Left hindlimb (tissue), 1 donor: Measurements from ENCODE around the gene GLRX.
"Not testable (repeated sequence)": the region's sequence is repeated elsewhere in the genome, so short reads cannot be mapped to it uniquely, and the experiment has no call there.

Experiments
- DNase-seq: peaks from one replicate; pipeline ENCODE4 v3.0.0-alpha.2; 2018

GLRX gene

GRCh38 chr5:95822542-95823181 is at the start of gene GLRX:
TSS of gene GLRX (minus strand) at chr5:95822726. CDS start at chr5:95822662, 64 bp downstream.
- DNase-seq, result peak; percentile 67

- DNase-seq, result no peak
Observed at GRCh38 chr5:95871146-95871806, 48.8 kb upstream of the GLRX start.

GRCh38 chr5:95870105-95870672 is 47.7 kb upstream of the GLRX start:
- no peak for DNase-seq

GRCh38 chr5:95869173-95869855 is 46.8 kb upstream of the GLRX start:
- DNase-seq, result not testable (repeated sequence)

GRCh38 chr5:95868136-95868535 is 45.6 kb upstream of the GLRX start:
- DNase-seq, result no peak

GRCh38 chr5:95866435-95867040 is 44.0 kb upstream of the GLRX start:
- no peak for DNase-seq

- DNase-seq, result no peak
Observed at GRCh38 chr5:95864944-95865504, 42.5 kb upstream of the GLRX start.

GRCh38 chr5:95864456-95864855 is 41.9 kb upstream of the GLRX start:
- no peak for DNase-seq

GRCh38 chr5:95863383-95863757 is 40.8 kb upstream of the GLRX start:
- DNase-seq, result no peak

GRCh38 chr5:95862671-95863382 is 40.3 kb upstream of the GLRX start:
- DNase-seq, result no peak

- DNase-seq, result no peak
Observed at GRCh38 chr5:95861864-95862561, 39.5 kb upstream of the GLRX start.

GRCh38 chr5:95861221-95861863 is 38.8 kb upstream of the GLRX start:
- DNase-seq, result peak; percentile 59

GRCh38 chr5:95859661-95860060 is 37.1 kb upstream of the GLRX start:
- no peak for DNase-seq

- peak; percentile 93 for DNase-seq
Observed at GRCh38 chr5:95858661-95859595, 36.4 kb upstream of the GLRX start.

- no peak for DNase-seq
Observed at GRCh38 chr5:95858023-95858461, 35.5 kb upstream of the GLRX start.

GRCh38 chr5:95857185-95857945 is 34.8 kb upstream of the GLRX start:
- no peak for DNase-seq

- DNase-seq, result no peak
Observed at GRCh38 chr5:95856501-95856981, 34.0 kb upstream of the GLRX start.

GRCh38 chr5:95853490-95853889 is 31.0 kb upstream of the GLRX start:
- DNase-seq, result no peak

GRCh38 chr5:95852567-95852966 is 30.0 kb upstream of the GLRX start:
- no peak for DNase-seq
